Ovary (tissue), 3 donors: ENCODE results near the gene OSBPL3.

Experiments used
- CTCF ChIP-seq, 3 donors: fragments of 450-650 bp in 2 of 3; fragments of 200-600 bp in 1 of 3; IDR thresholded peaks; one replicate each; pipeline versions ENCODE4 v1.5.1 to v1.8.0; 2016 to 2022; ENCODE audit warnings: antibody characterized with exemption in 3 of 3, mild to moderate bottlenecking in 1 of 3
- EP300 ChIP-seq: sonication (generic); formaldehyde crosslinking; IDR thresholded peaks from one replicate; pipeline ENCODE4 v1.6.1; 2017; ENCODE audit warnings: antibody characterized with exemption
- POLR2A ChIP-seq: fragments of 450-650 bp; IDR thresholded peaks from one replicate; pipeline ENCODE4 v1.6.1; 2017; ENCODE audit warnings: antibody characterized with exemption, mild to moderate bottlenecking, moderate library complexity
- donor health status: DM: no; HTN: no; CAD: no.

DNA sequence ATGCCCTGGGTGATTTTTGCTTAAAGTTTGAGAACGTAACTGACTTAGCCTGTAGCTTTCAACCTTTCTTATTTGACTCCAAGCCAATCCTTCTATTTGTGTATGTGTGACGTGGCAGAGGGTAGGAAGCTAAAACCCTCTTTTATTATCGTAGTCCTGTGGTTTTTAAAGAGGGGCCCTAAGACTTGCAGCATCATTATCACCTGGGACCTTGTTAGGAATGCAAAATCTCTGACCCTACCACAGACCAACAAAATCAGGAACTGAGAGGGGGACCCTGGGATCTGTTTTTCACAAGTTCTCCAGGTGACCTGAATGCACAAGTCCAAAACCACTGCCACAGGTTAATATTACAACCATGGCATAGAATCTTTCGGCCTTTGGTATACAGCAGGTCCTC lies 80.1 kb downstream of the OSBPL3 start:
- TF ChIP-seq CTCF (IDR thresholded peaks at IDR 0.05) = no peak
- TF ChIP-seq POLR2A = no peak
- TF ChIP-seq EP300 = no peak
